ENCODE results near the gene GRAMD1B.

Gene GRAMD1B

GRCh38 chr11:123608371-123608770 is 178.3 kb downstream of the GRAMD1B start:
- no peak for TF ChIP-seq ZFX (IDR thresholded peaks at IDR 0.05)
- TF ChIP-seq CTCF (conservative IDR thresholded peaks at IDR 0.05): no peak

GRCh38 chr11:123608945-123609344 is 178.9 kb downstream of the GRAMD1B start:
- no peak for TF ChIP-seq ZFX (IDR thresholded peaks at IDR 0.05)
- no peak for TF ChIP-seq CTCF (conservative IDR thresholded peaks at IDR 0.05)
- no peak overlapping the region for H3K27ac ChIP-seq

More at GRCh38 chr11:123608371-123608770, 178.3 kb downstream of the GRAMD1B start:
- no peak overlapping the region for H3K27ac ChIP-seq

- no peak overlapping the region for H3K27ac ChIP-seq
- no peak for TF ChIP-seq ZFX (IDR thresholded peaks at IDR 0.05)
- no peak for TF ChIP-seq CTCF (conservative IDR thresholded peaks at IDR 0.05)
Measured at GRCh38 chr11:123611698-123612097, 181.6 kb downstream of the GRAMD1B start.

GRCh38 chr11:123616505-123617198 is 186.6 kb downstream of the GRAMD1B start:
- TF ChIP-seq CTCF (conservative IDR thresholded peaks at IDR 0.05): no peak
- TF ChIP-seq ZFX (IDR thresholded peaks at IDR 0.05): no peak
- H3K27ac ChIP-seq: no peak overlapping the region

GRCh38 chr11:123622576-123622975 is 192.5 kb downstream of the GRAMD1B start:
- H3K27ac ChIP-seq: no peak overlapping the region
- no peak for TF ChIP-seq CTCF (conservative IDR thresholded peaks at IDR 0.05)
- no peak for TF ChIP-seq ZFX (IDR thresholded peaks at IDR 0.05)

- no peak overlapping the region for H3K27ac ChIP-seq
- no peak for TF ChIP-seq CTCF (conservative IDR thresholded peaks at IDR 0.05)
- TF ChIP-seq ZFX (IDR thresholded peaks at IDR 0.05): no peak
Measured at GRCh38 chr11:123624974-123625373, 194.9 kb downstream of the GRAMD1B start.

- TF ChIP-seq ZFX (IDR thresholded peaks at IDR 0.05): no peak
- TF ChIP-seq CTCF (conservative IDR thresholded peaks at IDR 0.05): no peak
- no peak overlapping the region for H3K27ac ChIP-seq
Measured at GRCh38 chr11:123628936-123629683, 199.0 kb downstream of the GRAMD1B start.

Measured in C4-2B (cell line).